Endothelial cell (in vitro differentiated cells): ENCODE measurements around the gene NLGN2. TPM values are rescaled to one million over a fixed set of nuclear protein-coding genes. Genes with fewer than 3 reads are reported as not detected.

ENCODE experiments used
- DNase-seq: peaks from one replicate; pipeline ENCODE4 v3.0.0; 2021; ENCODE audit warnings: low spot score
- H3K27ac Mint-ChIP-seq: one replicate; pipeline ENCODE4 v1.8.0; 2021; ENCODE audit warnings: mixed read lengths, inconsistent platforms; ENCODE audit not compliant: unreplicated experiment
- H3K27me3 Mint-ChIP-seq: one replicate; pipeline ENCODE4 v1.8.0; 2021; ENCODE audit warnings: mild to moderate bottlenecking, moderate library complexity, mixed read lengths, inconsistent platforms; ENCODE audit not compliant: unreplicated experiment
- H3K36me3 Mint-ChIP-seq: one replicate; pipeline ENCODE4 v1.8.0; 2021; ENCODE audit warnings: mild to moderate bottlenecking, low read depth, mixed read lengths, inconsistent platforms; ENCODE audit not compliant: unreplicated experiment
- H3K4me1 Mint-ChIP-seq: one replicate; pipeline ENCODE4 v1.8.0; 2021; ENCODE audit warnings: mild to moderate bottlenecking, mixed read lengths, inconsistent platforms; ENCODE audit not compliant: unreplicated experiment
- H3K4me3 Mint-ChIP-seq: one replicate; pipeline ENCODE4 v1.8.0; 2021; ENCODE audit warnings: mild to moderate bottlenecking, mixed read lengths, inconsistent platforms; ENCODE audit not compliant: unreplicated experiment
- H3K9me3 Mint-ChIP-seq: one replicate; pipeline ENCODE4 v1.8.0; 2021; ENCODE audit warnings: mixed read lengths, inconsistent platforms; ENCODE audit not compliant: unreplicated experiment
- total RNA-seq: library from RNA; stranded (reverse); fragmentation: NEBNext Ultra II Directional; extraction: Animal tissue kit (Norgen Biotek cat#: 25700); gene quantifications from one replicate; pipeline ENCODE4 v1.2.1, GENCODE V29; 2021; ENCODE audit not compliant: unreplicated experiment
- TF ChIP-seq, protein P1 (sequence below): fragments of 200-600 bp; sonication (generic); IDR thresholded peaks from one replicate; pipeline ENCODE4 v1.5.0; 2021; ENCODE audit warnings: antibody characterized with exemption; ENCODE audit not compliant: unreplicated experiment

NLGN2 gene
- total RNA-seq, 1 donor from 2014 or later = 54.8 TPM

DNA sequence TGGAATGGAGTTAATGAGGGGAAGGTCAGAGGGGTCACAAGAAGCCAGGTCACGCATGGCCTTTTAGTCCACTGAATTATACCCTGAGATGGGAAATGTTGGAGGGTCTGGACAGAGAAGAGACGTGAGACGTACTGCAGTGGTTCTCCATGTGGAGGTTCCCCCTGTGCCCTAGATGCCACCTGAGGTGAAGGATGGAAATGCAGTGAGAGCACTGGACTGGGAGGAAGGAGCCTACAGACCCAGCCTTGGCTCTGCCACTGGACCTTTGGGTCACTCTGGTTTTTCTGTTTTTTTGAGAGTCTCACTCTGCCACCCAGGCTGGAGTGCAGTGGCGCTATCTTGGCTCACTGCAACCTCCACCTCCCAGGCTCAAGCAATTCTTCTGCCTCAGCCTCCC, 11.5 kb upstream of the NLGN2 start:
- Mint-ChIP-seq H3K4me3 (no peak overlapping the region), H3K27me3 (peaks cover 10% of the 10 kb centered on the region), H3K4me1 (peaks cover 22% of the 10 kb centered on the region), H3K36me3 (no peaks in the 10 kb centered on the region), H3K27ac (no peak overlapping the region), H3K9me3 (no peaks in the 10 kb centered on the region)
- no peak for DNase-seq
- TF ChIP-seq, protein P1, sequence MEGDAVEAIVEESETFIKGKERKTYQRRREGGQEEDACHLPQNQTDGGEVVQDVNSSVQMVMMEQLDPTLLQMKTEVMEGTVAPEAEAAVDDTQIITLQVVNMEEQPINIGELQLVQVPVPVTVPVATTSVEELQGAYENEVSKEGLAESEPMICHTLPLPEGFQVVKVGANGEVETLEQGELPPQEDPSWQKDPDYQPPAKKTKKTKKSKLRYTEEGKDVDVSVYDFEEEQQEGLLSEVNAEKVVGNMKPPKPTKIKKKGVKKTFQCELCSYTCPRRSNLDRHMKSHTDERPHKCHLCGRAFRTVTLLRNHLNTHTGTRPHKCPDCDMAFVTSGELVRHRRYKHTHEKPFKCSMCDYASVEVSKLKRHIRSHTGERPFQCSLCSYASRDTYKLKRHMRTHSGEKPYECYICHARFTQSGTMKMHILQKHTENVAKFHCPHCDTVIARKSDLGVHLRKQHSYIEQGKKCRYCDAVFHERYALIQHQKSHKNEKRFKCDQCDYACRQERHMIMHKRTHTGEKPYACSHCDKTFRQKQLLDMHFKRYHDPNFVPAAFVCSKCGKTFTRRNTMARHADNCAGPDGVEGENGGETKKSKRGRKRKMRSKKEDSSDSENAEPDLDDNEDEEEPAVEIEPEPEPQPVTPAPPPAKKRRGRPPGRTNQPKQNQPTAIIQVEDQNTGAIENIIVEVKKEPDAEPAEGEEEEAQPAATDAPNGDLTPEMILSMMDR = no peak

DNA sequence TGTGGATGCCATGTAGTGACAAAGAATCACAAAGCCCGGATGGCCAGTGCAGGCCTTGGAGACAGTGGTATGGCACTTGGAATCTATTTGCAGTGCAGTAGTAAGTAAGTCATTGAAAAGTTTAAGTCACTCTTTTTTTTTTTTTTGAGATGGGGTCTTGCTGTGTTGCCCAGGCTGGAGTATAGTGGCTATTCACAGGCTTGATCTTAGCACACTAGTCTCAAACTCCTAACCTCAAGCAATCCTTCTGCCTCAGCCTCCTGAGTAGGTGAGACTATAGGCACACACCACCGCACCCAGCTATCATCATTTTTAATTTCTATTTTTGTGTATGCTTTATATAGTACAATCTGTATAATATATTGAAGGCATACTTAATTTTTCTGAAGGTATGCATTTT, 9.0 kb upstream of the NLGN2 start:
- H3K36me3 Mint-ChIP-seq = no peaks in the 10 kb centered on the region
- no peaks in the 10 kb centered on the region for H3K9me3 Mint-ChIP-seq
- TF ChIP-seq, protein P1 = no peak
- H3K4me3 Mint-ChIP-seq = no peak overlapping the region
- DNase-seq = no peak
- H3K4me1 Mint-ChIP-seq = peaks cover 17% of the 10 kb centered on the region
- H3K27ac Mint-ChIP-seq = no peak overlapping the region
- H3K27me3 Mint-ChIP-seq = peaks cover 5% of the 10 kb centered on the region

DNA sequence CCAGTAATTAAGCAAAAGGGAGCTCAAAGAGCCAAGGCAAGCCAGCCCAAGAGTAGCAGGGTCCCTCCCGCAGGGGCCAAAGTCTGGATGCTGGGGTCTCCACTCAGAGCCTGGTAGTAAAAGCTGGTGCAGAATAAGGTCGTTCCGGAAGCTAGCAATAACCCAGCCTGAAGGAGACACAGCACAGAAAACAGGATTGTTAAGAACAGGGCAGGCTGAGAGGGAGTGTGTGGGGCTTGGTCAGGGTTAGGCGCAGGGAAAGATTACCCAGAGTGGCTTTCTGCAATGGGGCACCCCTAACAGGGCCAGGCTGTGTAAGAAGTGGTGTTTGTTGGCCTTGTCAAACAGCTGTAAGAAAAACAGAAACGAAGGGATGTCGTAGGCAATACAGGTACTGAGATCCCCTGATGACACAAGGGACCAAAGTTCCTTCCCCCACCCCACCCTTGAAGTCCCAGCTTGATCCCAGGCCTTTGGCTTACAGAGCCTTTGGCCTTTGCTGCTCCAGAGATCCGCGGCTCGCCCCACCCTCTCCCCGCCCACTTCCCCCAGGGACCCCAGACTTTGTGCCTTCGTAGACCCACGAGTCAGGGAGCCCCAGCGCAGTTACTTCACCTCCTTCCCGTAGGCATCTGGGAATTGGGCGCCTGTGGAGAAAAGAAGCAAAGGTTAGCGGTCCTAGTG, 4.5 kb upstream of the NLGN2 start:
- Mint-ChIP-seq H3K4me1 (peaks cover 22% of the 10 kb centered on the region), H3K27ac (peak overlapping the region; percentile 78), H3K27me3 (peaks cover 5% of the 10 kb centered on the region), H3K9me3 (no peaks in the 10 kb centered on the region), H3K36me3 (no peaks in the 10 kb centered on the region), H3K4me3 (peak overlapping the region; percentile 91)
- TF ChIP-seq, protein P1 = no peak
- DNase-seq = peak; percentile 56

DNA sequence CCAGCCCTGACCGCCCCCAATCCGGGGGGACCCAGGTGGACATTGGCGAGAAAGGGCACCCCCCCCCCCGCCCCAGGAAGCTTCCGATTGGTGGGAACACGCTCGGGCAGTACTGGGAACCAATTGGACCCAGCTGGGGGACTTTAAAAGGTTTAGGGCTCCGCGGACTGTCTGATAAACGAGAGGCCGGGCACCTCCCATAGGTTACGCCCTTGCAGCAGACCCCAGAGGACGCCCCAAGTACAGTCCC, 4.0 kb upstream of the NLGN2 start:
- no peaks in the 10 kb centered on the region for H3K9me3 Mint-ChIP-seq
- H3K27ac Mint-ChIP-seq = peak overlapping the region; percentile 80
- peaks cover 22% of the 10 kb centered on the region for H3K4me1 Mint-ChIP-seq
- peak overlapping the region; percentile 91 for H3K4me3 Mint-ChIP-seq
- TF ChIP-seq, protein P1 = no peak
- H3K36me3 Mint-ChIP-seq = no peaks in the 10 kb centered on the region
- peaks cover 5% of the 10 kb centered on the region for H3K27me3 Mint-ChIP-seq
- no peak for DNase-seq

DNA sequence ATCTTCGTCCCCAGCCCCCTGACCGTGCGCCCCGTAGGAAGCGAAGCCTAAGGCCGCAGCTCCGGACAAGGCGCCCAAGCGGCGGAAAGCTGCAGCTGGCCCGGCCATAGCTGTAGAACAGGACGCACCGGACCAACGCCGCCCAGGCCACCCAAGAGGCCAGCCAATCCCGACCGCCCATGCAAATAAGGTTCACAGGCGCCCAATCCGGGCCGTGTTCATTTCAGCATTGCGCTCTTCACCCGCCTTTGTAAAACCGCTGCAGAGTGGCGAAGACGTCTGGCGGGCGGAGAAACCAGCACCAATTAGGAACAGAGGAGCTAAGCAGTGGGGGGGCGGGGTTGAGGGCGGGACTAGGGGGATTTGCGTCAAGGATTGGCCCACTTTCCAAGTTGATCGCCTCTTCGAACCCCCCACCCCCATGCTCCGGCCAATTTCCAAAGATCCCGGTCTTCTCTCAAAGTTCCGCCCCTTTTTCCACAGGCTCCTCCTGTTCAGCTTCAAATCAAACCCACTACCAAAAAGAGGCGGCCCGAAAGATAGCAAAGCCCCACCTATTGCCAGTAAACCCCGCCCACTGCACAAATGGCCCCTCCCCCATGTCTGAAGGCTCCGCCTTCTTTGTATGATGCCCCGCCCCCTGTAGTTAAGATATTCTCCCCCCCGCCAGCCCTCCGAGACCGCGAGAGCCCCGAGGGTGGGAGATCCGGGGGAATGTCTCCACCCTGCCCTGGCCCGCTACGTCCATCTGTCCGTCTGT, 3.5 kb upstream of the NLGN2 start, which contains the start of gene TMEM256:
Gene TMEM256 (minus strand): TSS at position 121 of the 760 bp plus-strand sequence. CDS start 13 bp downstream, at position 108.
- Mint-ChIP-seq H3K4me1 (peaks cover 24% of the 10 kb centered on the region), H3K36me3 (peaks cover 3% of the 10 kb centered on the region), H3K27me3 (peaks cover 6% of the 10 kb centered on the region), H3K9me3 (no peaks in the 10 kb centered on the region), H3K4me3 (peak within 1 kb of the TSS; percentile 92), H3K27ac (peak within 1 kb of the TSS; percentile 80)
- TF ChIP-seq, protein P1 = no peak
- DNase-seq = peak; percentile 96
